ENCODE measurements around the gene TRIM33. TPM values are rescaled to one million over a fixed set of nuclear protein-coding genes. Genes with fewer than 3 reads are reported as not detected.

TRIM33 gene
- total and polyA plus RNA-seq, 2 of the 13 experiments (the other 11 are each of a cell fraction or from before 2014, with no cell fraction given), result 35.5 to 42.2 TPM

GRCh38 chr1:114462963-114463362 is 48.0 kb downstream of the TRIM33 start:
- peaks cover 44% of the 10 kb centered on the region for H3K79me2 ChIP-seq (ENCODE audit: insufficient read depth, low read length)
- H2AFZ ChIP-seq (ENCODE audit: low read length), result no peak overlapping the region
- ATAC-seq, result no peak
- H3K27me3 ChIP-seq (ENCODE audit: control insufficient read depth in 1 of 2, insufficient read depth in 2 of 2, low read length in 2 of 2), result no peaks in the 10 kb centered on the region
- peaks cover 55% of the 10 kb centered on the region for H3K4me1 ChIP-seq (ENCODE audit: insufficient read depth, low read length)
- in situ Hi-C loops (cut with HindIII; ENCODE audit: extremely low pct_ligation_motif_present, low pct_unique_long_range_greater_than_20kb) (no loop called here), intact Hi-C loops (cut with micrococcal nuclease; ENCODE audit: unreplicated experiment) (no loop called here)
- H3K27ac ChIP-seq (ENCODE audit: extremely low read length, insufficient read depth, low read length), result no peak overlapping the region
- FAIRE-seq, result no peak
- DNase-seq (ENCODE audit: low spot score), result no peak
- no TSS peak for BruUV-seq (replicated peaks)
- CTCF ChIA-PET (ENCODE audit: low intra/inter-chr PET ratio, low total read pairs), result no interaction called here
- H3K4me3 ChIP-seq (replicated peaks in 1 of 3; ENCODE audit: insufficient read depth in 1 of 3, low read depth in 2 of 3, low read length in 3 of 3), result no peak overlapping the region
- H3K9ac ChIP-seq (ENCODE audit: insufficient read depth, low read depth, low read length), result no peak overlapping the region
- POLR2A ChIA-PET, result no interaction called here
- peaks cover 3 to 30% of the 10 kb centered on the region in 2 experiments; a peak in 4 of 5 replicates for H3K36me3 ChIP-seq (replicated peaks in 1 of 2; ENCODE audit: control insufficient read depth in 1 of 2, insufficient read depth in 2 of 2, low read length in 2 of 2)
- 94% methylated on average over 1 of the region's 1 CpG for WGBS (ENCODE audit: low lambda C conversion rate)
- no peaks in the 10 kb centered on the region for H3K9me3 ChIP-seq (ENCODE audit: low read length)
- H4K20me1 ChIP-seq (ENCODE audit: insufficient read depth, low read length), result no peaks in the 10 kb centered on the region
- no peak overlapping the region for H3K4me2 ChIP-seq (ENCODE audit: low read depth, low read length)
- no peak for TF ChIP-seq ZNF691 (CRISPR knock-in tag; IDR thresholded peaks at IDR 0.05; ENCODE audit: borderline replicate concordance, low read depth)
- TF ChIP-seq ZMYM3 (CRISPR knock-in tag; IDR thresholded peaks at IDR 0.05), result no peak
- TF ChIP-seq ZNF597 (CRISPR knock-in tag; IDR thresholded peaks at IDR 0.05), result no peak
- no peak for TF ChIP-seq AHDC1 (CRISPR knock-in tag; IDR thresholded peaks at IDR 0.05; ENCODE audit: borderline replicate concordance)
- TF ChIP-seq ZNF30 (CRISPR knock-in tag; IDR thresholded peaks at IDR 0.05), result no peak
- no peak for TF ChIP-seq GFI1 (CRISPR knock-in tag; IDR thresholded peaks at IDR 0.05; ENCODE audit: borderline replicate concordance)
- TF ChIP-seq NCOA5 (CRISPR knock-in tag; IDR thresholded peaks at IDR 0.05), result no peak
- TF ChIP-seq ZNF136 (CRISPR knock-in tag; IDR thresholded peaks at IDR 0.05; ENCODE audit: low read depth), result no peak
- TF ChIP-seq ZBTB38 (CRISPR knock-in tag; IDR thresholded peaks at IDR 0.05), result no peak
- no peak for TF ChIP-seq RFXAP (CRISPR knock-in tag; IDR thresholded peaks at IDR 0.05; ENCODE audit: borderline replicate concordance)
- no peak for TF ChIP-seq KMT2B (CRISPR knock-in tag; IDR thresholded peaks at IDR 0.05)
- TF ChIP-seq HBP1 (CRISPR knock-in tag; IDR thresholded peaks at IDR 0.05; ENCODE audit: low read depth), result no peak
- TF ChIP-seq ZBTB44 (CRISPR knock-in tag; IDR thresholded peaks at IDR 0.05), result no peak
